HG03175 (cell line): ENCODE measurements around the gene TDP2.

Experiments
- ATAC-seq: cut with Tn5 transposase; IDR thresholded peaks from one replicate; pipeline ENCODE4 v1.9.1; 2021; ENCODE audit warnings: mild to moderate bottlenecking, moderate library complexity; ENCODE audit not compliant: unreplicated experiment

The TDP2 gene

GRCh38 chr6:24607310-24608105 is 59.2 kb downstream of the TDP2 start:
- ATAC-seq, result no peak

GRCh38 chr6:24606200-24606930 is 60.3 kb downstream of the TDP2 start:
- ATAC-seq, result no peak

GRCh38 chr6:24603241-24603640 is 63.5 kb downstream of the TDP2 start:
- ATAC-seq, result no peak

GRCh38 chr6:24600903-24601302 is 65.8 kb downstream of the TDP2 start:
- ATAC-seq, result no peak
